ENCODE measurements around the gene MS4A1.

DNA sequence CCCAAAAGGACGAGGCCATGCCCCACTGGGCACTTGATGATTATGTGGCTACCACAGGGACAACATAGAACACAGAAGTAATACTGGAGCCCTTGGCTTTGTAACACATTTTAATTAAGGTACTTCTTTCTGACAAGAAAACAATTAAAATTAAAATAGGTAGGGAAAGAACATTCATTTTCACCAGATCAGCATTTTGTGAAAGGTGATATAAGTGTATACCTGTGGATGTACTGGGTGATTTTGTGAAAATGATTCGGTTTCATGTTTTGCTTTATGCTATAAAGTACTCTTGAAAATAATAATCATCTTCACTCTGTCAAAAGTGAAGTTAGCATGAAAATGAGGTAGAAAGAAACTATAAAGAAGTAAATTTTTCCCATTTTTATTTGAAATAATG, 37.8 kb downstream of the MS4A1 start:
- TF ChIP-seq, protein P1, sequence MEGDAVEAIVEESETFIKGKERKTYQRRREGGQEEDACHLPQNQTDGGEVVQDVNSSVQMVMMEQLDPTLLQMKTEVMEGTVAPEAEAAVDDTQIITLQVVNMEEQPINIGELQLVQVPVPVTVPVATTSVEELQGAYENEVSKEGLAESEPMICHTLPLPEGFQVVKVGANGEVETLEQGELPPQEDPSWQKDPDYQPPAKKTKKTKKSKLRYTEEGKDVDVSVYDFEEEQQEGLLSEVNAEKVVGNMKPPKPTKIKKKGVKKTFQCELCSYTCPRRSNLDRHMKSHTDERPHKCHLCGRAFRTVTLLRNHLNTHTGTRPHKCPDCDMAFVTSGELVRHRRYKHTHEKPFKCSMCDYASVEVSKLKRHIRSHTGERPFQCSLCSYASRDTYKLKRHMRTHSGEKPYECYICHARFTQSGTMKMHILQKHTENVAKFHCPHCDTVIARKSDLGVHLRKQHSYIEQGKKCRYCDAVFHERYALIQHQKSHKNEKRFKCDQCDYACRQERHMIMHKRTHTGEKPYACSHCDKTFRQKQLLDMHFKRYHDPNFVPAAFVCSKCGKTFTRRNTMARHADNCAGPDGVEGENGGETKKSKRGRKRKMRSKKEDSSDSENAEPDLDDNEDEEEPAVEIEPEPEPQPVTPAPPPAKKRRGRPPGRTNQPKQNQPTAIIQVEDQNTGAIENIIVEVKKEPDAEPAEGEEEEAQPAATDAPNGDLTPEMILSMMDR (IDR thresholded peaks at IDR 0.05) = no peak
- TF ChIP-seq POLR2AphosphoS5 (IDR thresholded peaks at IDR 0.05) (no peak), POLR2A (IDR thresholded peaks at IDR 0.05) (no peak), EP300 (IDR thresholded peaks at IDR 0.05; ENCODE audit: low read depth) (no peak)
